HUES6 (cell line): ENCODE data around the gene FIP1L1.
A peak's percentile ranks its signal among the peaks of the same experiment; 100 is the strongest.

Experiments used
- H3K27ac ChIP-seq: 2 replicates; pipeline ENCODE4 v1.7.0; 2013; ENCODE audit warnings: low read depth, mild to moderate bottlenecking, low read length, inconsistent platforms
- H3K27me3 ChIP-seq: 2 replicates; pipeline ENCODE4 v1.6.1; 2013; ENCODE audit warnings: low read length; ENCODE audit not compliant: control insufficient read depth, insufficient read depth
- H3K36me3 ChIP-seq: 2 replicates; pipeline ENCODE4 v1.6.1; 2013; ENCODE audit warnings: low read length; ENCODE audit not compliant: control insufficient read depth, insufficient read depth
- H3K4me1 ChIP-seq: 2 replicates; pipeline ENCODE4 v1.6.1; 2013; ENCODE audit warnings: low read length; ENCODE audit not compliant: control insufficient read depth, insufficient read depth
- H3K4me3 ChIP-seq: 2 replicates; pipeline ENCODE4 v1.5.1; 2013; ENCODE audit warnings: low read depth, low read length
- H3K9ac ChIP-seq: one replicate; pipeline ENCODE4 v1.6.1; 2013; ENCODE audit warnings: mild to moderate bottlenecking, low read length
- H3K9me3 ChIP-seq: 2 replicates; pipeline ENCODE4 v1.6.1; 2013; ENCODE audit warnings: low read depth, low read length; ENCODE audit not compliant: control insufficient read depth, insufficient read depth

Gene FIP1L1

GRCh38 chr4:53476232-53477037, 99.0 kb downstream of the FIP1L1 start:
- Histone ChIP-seq H3K9me3 (no peaks in the 10 kb centered on the region), H3K36me3 (no peaks in the 10 kb centered on the region), H3K9ac (no peak overlapping the region), H3K27me3 (no peaks in the 10 kb centered on the region), H3K27ac (no peak overlapping the region; the same call in 1 of the 2 replicates), H3K4me3 (no peak overlapping the region; the same call in 1 of the 2 replicates), H3K4me1 (peaks cover 43% of the 10 kb centered on the region)

- H3K27me3 ChIP-seq = no peaks in the 10 kb centered on the region
- peak overlapping the region; percentile 34; the same call in 1 of the 2 replicates for H3K27ac ChIP-seq
- H3K9ac ChIP-seq = peak overlapping the region; percentile 9
- H3K36me3 ChIP-seq = no peaks in the 10 kb centered on the region
- no peak overlapping the region; the same call in 1 of the 2 replicates for H3K4me3 ChIP-seq
- peaks cover 43% of the 10 kb centered on the region for H3K4me1 ChIP-seq
- no peaks in the 10 kb centered on the region for H3K9me3 ChIP-seq
Measured at GRCh38 chr4:53477038-53477565, 99.7 kb downstream of the FIP1L1 start.

GRCh38 chr4:53477636-53478035, 100.2 kb downstream of the FIP1L1 start:
- Histone ChIP-seq H3K9me3 (no peaks in the 10 kb centered on the region), H3K36me3 (no peaks in the 10 kb centered on the region), H3K27ac (0 out of 2 replicates have a peak overlapping the region, but pooled peaks have one; percentile 34), H3K4me1 (peaks cover 43% of the 10 kb centered on the region), H3K9ac (no peak overlapping the region), H3K27me3 (no peaks in the 10 kb centered on the region), H3K4me3 (no peak overlapping the region)

- Histone ChIP-seq H3K36me3 (no peaks in the 10 kb centered on the region), H3K27me3 (no peaks in the 10 kb centered on the region), H3K27ac (no peak overlapping the region), H3K9ac (no peak overlapping the region), H3K4me3 (no peak overlapping the region), H3K9me3 (no peaks in the 10 kb centered on the region), H3K4me1 (peaks cover 43% of the 10 kb centered on the region)
Measured at GRCh38 chr4:53478671-53479456, 101.4 kb downstream of the FIP1L1 start.

- H3K4me1 ChIP-seq = peaks cover 43% of the 10 kb centered on the region
- H3K4me3 ChIP-seq = no peak overlapping the region
- H3K9ac ChIP-seq = no peak overlapping the region
- no peaks in the 10 kb centered on the region for H3K27me3 ChIP-seq
- no peak overlapping the region for H3K27ac ChIP-seq
- H3K9me3 ChIP-seq = no peaks in the 10 kb centered on the region
- H3K36me3 ChIP-seq = no peaks in the 10 kb centered on the region
Measured at GRCh38 chr4:53479736-53480525, 102.5 kb downstream of the FIP1L1 start.

- H3K4me1 ChIP-seq = peaks cover 37% of the 10 kb centered on the region
- no peaks in the 10 kb centered on the region for H3K9me3 ChIP-seq
- no peaks in the 10 kb centered on the region for H3K36me3 ChIP-seq
- no peak overlapping the region for H3K9ac ChIP-seq
- H3K4me3 ChIP-seq = no peak overlapping the region
- no peak overlapping the region for H3K27ac ChIP-seq
- H3K27me3 ChIP-seq = no peaks in the 10 kb centered on the region
Measured at GRCh38 chr4:53480909-53481308, 103.5 kb downstream of the FIP1L1 start.

- no peak overlapping the region for H3K9ac ChIP-seq
- no peaks in the 10 kb centered on the region for H3K27me3 ChIP-seq
- no peak overlapping the region for H3K27ac ChIP-seq
- H3K9me3 ChIP-seq = no peaks in the 10 kb centered on the region
- no peak overlapping the region for H3K4me3 ChIP-seq
- peaks cover 30% of the 10 kb centered on the region for H3K4me1 ChIP-seq
- H3K36me3 ChIP-seq = no peaks in the 10 kb centered on the region
Measured at GRCh38 chr4:53481586-53481985, 104.1 kb downstream of the FIP1L1 start.

- H3K36me3 ChIP-seq = no peaks in the 10 kb centered on the region
- peaks cover 14% of the 10 kb centered on the region; the same call in 1 of the 2 replicates for H3K4me1 ChIP-seq
- H3K9ac ChIP-seq = no peak overlapping the region
- no peaks in the 10 kb centered on the region for H3K27me3 ChIP-seq
- no peak overlapping the region for H3K4me3 ChIP-seq
- no peak overlapping the region for H3K27ac ChIP-seq
- no peaks in the 10 kb centered on the region for H3K9me3 ChIP-seq
Measured at GRCh38 chr4:53483250-53483649, 105.8 kb downstream of the FIP1L1 start.

GRCh38 chr4:53484911-53485657, 107.6 kb downstream of the FIP1L1 start:
- H3K27ac ChIP-seq = no peak overlapping the region
- no peaks in the 10 kb centered on the region for H3K36me3 ChIP-seq
- H3K27me3 ChIP-seq = no peaks in the 10 kb centered on the region
- H3K9me3 ChIP-seq = no peaks in the 10 kb centered on the region
- H3K4me1 ChIP-seq = peaks cover 5% of the 10 kb centered on the region; the same call in 1 of the 2 replicates
- no peak overlapping the region for H3K9ac ChIP-seq
- no peak overlapping the region for H3K4me3 ChIP-seq

- no peak overlapping the region for H3K9ac ChIP-seq
- no peaks in the 10 kb centered on the region for H3K36me3 ChIP-seq
- no peak overlapping the region for H3K27ac ChIP-seq
- no peaks in the 10 kb centered on the region for H3K9me3 ChIP-seq
- no peaks in the 10 kb centered on the region for H3K27me3 ChIP-seq
- H3K4me3 ChIP-seq = no peak overlapping the region
- H3K4me1 ChIP-seq = peaks cover 5% of the 10 kb centered on the region; the same call in 1 of the 2 replicates
Measured at GRCh38 chr4:53485658-53486040, 108.2 kb downstream of the FIP1L1 start.
